Measurements from ENCODE around the gene PPP2R2B. TPM values are rescaled to one million over a fixed set of nuclear protein-coding genes. Genes with fewer than 3 reads are reported as not detected.

PPP2R2B gene
- total and polyA plus RNA-seq, 12 donors, result 0.35 to 11.7 (median 4.7) TPM

DNA sequence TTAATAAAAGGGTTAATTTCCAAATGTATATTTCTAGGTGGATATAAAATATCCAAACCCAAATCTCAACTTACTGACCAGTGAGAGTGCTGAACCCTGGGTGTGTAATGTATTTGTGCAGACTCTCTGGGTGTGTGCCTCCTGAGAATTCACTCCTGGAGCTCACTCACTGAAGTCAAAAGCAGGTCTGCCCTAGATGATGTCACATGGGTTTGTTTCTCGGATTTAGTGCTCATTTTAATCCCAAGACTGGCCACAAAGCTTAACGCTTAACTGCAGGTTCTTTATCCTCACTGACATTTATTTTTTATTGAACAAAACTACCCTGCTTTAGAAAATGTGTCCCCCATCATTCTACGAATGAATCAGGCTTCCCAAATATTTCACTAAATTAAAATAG lies 179.4 kb downstream of the PPP2R2B start:
- H3K27ac ChIP-seq, result no peak overlapping the region
- TF ChIP-seq, protein P1, sequence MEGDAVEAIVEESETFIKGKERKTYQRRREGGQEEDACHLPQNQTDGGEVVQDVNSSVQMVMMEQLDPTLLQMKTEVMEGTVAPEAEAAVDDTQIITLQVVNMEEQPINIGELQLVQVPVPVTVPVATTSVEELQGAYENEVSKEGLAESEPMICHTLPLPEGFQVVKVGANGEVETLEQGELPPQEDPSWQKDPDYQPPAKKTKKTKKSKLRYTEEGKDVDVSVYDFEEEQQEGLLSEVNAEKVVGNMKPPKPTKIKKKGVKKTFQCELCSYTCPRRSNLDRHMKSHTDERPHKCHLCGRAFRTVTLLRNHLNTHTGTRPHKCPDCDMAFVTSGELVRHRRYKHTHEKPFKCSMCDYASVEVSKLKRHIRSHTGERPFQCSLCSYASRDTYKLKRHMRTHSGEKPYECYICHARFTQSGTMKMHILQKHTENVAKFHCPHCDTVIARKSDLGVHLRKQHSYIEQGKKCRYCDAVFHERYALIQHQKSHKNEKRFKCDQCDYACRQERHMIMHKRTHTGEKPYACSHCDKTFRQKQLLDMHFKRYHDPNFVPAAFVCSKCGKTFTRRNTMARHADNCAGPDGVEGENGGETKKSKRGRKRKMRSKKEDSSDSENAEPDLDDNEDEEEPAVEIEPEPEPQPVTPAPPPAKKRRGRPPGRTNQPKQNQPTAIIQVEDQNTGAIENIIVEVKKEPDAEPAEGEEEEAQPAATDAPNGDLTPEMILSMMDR (IDR thresholded peaks at IDR 0.05), result no peak
- TF ChIP-seq POLR2A (IDR thresholded peaks at IDR 0.05), result no peak

DNA sequence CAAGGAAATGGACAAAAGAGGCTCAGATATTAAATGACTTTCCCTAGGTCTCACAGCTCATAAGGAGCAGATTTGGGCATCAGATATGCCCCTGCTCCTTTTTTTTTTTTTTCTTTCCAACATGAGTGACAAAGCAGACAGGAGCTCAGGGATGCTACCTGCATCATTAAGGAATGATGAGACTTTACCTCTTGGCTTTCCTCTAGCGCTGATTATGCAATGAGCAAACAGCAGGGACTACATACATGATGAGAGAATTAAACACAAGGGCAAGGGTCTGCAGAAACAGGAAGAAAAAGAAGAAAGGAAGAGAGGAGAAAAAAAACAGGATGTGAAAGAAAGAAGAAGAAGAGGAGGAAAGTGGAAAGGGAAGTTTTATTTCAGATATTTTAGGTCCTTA lies 179.9 kb downstream of the PPP2R2B start:
- no peak for TF ChIP-seq POLR2A (IDR thresholded peaks at IDR 0.05)
- TF ChIP-seq, protein P1 (IDR thresholded peaks at IDR 0.05), result no peak
- intact Hi-C loops (cut with DNase I), result no loop called here

More for the DNA sequence above, 179.4 kb downstream of the PPP2R2B start:
- Histone ChIP-seq H3K9me3 (replicated peaks in 1 of 3) (no peaks in the 10 kb centered on the region), H3K4me1 (replicated peaks in 1 of 2) (peaks cover 0 to 6% of the 10 kb centered on the region in 2 donors), H3K27me3 (no peaks in the 10 kb centered on the region), H3K4me3 (no peak overlapping the region), H3K36me3 (replicated peaks in 1 of 2) (no peaks in the 10 kb centered on the region)
- intact Hi-C loops (cut with DNase I), result no loop called here
- no peak for DNase-seq
- WGBS, 4 donors, result 72 to 84% (median 73%) methylated on average over 3 of the region's 3 CpGs

DNA sequence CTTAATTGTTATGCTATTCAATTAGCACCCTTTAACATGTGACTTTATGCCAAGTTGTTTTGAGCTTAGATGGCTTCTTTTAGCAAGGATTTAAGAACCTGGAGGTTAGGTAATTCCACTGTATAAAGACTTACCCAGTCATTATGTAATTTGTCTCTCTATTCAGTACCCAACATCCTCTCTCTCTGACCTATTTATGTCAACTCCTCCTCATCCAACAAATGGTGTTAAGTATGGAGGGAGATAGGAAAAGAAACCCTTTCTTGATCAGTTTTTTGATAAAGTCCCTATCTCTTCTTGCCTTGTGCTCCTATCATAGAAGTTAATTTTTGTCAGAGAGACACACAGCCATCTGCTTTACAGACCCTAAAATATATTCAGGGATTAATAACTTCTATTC lies 181.3 kb downstream of the PPP2R2B start:
- no peaks in the 10 kb centered on the region for H3K4me1 ChIP-seq (replicated peaks in 1 of 2)
- no peak overlapping the region for H3K27ac ChIP-seq
- no peak for DNase-seq
- no peak for TF ChIP-seq POLR2A (IDR thresholded peaks at IDR 0.05)
- H3K9me3 ChIP-seq (replicated peaks in 1 of 3), result no peaks in the 10 kb centered on the region
- H3K36me3 ChIP-seq (replicated peaks in 1 of 2), result no peaks in the 10 kb centered on the region
- intact Hi-C loops (cut with DNase I), result no loop called here
- no peak overlapping the region for H3K4me3 ChIP-seq
- H3K27me3 ChIP-seq, result no peaks in the 10 kb centered on the region

More for the DNA sequence above, 179.9 kb downstream of the PPP2R2B start:
- H3K4me3 ChIP-seq, result no peak overlapping the region
- H3K36me3 ChIP-seq (replicated peaks in 1 of 2), result no peaks in the 10 kb centered on the region
- no peak overlapping the region for H3K27ac ChIP-seq
- WGBS, 4 donors, result 94 to 95% (median 95%) methylated on average over 1 of the region's 1 CpG
- no peak for DNase-seq
- no peaks in the 10 kb centered on the region for H3K9me3 ChIP-seq (replicated peaks in 1 of 3)
- peaks cover 0 to 3% of the 10 kb centered on the region in 2 donors for H3K4me1 ChIP-seq (replicated peaks in 1 of 2)
- no peaks in the 10 kb centered on the region for H3K27me3 ChIP-seq

DNA sequence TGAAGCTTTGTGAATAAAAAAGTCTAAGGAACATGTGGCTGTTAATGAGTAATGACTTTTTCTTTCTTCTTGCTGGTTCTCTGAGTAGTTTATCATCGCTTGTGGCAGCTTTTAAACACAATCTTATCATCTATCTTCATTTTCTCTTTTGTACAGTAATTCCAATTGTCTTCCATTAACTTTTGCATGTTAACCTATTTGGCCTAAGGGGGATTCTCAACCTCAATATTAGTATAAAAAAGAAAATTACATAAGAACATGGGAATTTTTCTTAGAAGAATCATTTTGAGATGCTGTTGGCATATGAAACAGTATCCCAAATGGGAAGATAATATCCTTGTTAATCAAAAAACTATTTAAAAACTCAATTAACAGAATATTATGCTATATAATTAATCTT lies 182.9 kb downstream of the PPP2R2B start:
- Histone ChIP-seq H3K9me3 (replicated peaks in 1 of 3) (no peaks in the 10 kb centered on the region), H3K27me3 (no peaks in the 10 kb centered on the region), H3K36me3 (replicated peaks in 1 of 2) (no peaks in the 10 kb centered on the region), H3K27ac (no peak overlapping the region), H3K4me1 (replicated peaks in 1 of 2) (no peaks in the 10 kb centered on the region), H3K4me3 (no peak overlapping the region)
- TF ChIP-seq, protein P1 (IDR thresholded peaks at IDR 0.05), result no peak
- TF ChIP-seq POLR2A (IDR thresholded peaks at IDR 0.05), result no peak
- no peak for DNase-seq
- intact Hi-C loops (cut with DNase I), result no loop called here
- WGBS, 4 donors, result 79 to 92% (median 89%) methylated on average over 1 of the region's 1 CpG

DNA sequence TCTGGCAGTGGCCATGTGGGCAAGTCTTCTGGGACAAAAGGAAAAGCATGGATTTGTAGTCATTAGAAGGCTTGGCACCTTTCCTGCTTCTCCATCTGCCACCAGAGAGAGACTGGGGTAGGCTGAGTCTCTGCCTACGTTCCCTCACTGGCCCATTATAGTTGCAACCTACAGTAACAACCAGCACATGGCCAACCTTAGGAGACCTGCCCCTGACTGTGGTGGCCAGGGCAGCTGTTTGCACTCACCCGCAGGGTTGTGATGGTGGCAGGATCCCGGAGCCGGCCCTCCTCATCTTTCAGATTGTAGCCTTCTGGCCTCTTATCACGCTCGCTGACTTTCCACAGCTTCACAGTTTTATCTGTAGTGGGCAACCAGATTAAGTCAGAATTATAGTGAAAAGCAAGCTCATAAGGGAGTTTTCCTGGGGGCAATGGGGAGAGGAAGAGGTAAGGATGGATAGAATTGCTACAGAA lies 187.6 kb downstream of the PPP2R2B start:
- Histone ChIP-seq H3K27me3 (no peaks in the 10 kb centered on the region), H3K4me1 (replicated peaks in 1 of 2) (no peaks in the 10 kb centered on the region), H3K4me3 (no peak overlapping the region), H3K36me3 (replicated peaks in 1 of 2) (no peaks in the 10 kb centered on the region), H3K9me3 (replicated peaks in 1 of 3) (no peaks in the 10 kb centered on the region), H3K27ac (no peak overlapping the region)
- intact Hi-C loops (cut with DNase I), result no loop called here
- no peak for DNase-seq
- 90 to 94% (median 91%) methylated on average over 3 to 6 of the region's 6 CpGs for WGBS, 4 donors
- TF ChIP-seq, protein P1 (IDR thresholded peaks at IDR 0.05), result no peak
- no peak for TF ChIP-seq POLR2A (IDR thresholded peaks at IDR 0.05)
